Measurements from ENCODE around the gene NEU4. TPM values are rescaled to one million over a fixed set of nuclear protein-coding genes. Genes with fewer than 3 reads are reported as not detected.

NEU4 gene
- total and polyA plus RNA-seq, 2 donors (not counting 1 experiment from before 2014, with no cell fraction given): not detected

DNA sequence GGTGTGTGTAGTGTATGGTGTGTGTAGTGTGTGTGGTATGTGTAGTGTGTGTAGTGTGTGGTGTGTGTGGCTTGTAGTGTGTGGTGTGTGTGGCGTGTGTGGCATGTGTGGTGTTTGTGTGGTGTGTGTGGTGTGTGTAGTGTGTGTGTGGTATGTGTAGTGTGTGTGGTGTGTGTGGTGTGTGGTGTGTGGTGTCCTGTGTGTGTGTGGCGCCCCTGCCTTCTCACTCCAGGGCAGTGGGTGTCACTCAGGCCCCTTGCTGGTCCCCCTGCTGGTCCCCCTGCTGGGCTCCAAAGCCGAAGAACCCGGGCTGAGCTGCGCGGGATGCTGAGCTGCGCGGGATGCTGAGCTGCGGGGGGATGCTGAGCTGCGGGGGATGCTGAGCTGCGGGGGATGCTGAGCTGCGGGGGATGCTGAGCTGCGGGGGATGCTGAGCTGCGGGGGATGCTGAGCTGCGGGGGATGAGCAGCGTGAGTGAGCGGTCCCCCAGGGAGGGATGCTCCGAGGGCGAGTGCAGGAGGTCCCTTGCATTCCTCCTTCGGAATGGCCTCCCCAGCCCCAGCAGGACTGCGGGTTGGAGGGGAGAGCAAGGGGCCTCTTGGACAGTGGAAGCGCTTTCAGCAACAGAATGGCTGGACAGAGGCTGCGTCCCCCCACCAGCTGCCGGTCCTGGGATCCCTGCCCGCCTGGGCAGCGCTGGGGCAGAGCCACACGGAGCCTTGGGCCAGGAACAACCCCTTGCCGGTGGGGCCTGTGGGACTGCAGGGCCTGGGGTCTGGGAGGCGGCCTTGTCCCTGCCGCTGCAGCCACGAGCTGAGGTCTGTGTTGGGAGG is 57.2 kb downstream of the NEU4 start:
- H4K20me1 ChIP-seq (ENCODE audit: control insufficient read depth, extremely low read depth, insufficient read depth, low read length): no peaks in the 10 kb centered on the region
- peaks cover 29% of the 10 kb centered on the region for H3K27me3 ChIP-seq (ENCODE audit: control insufficient read depth, insufficient read depth, low read length)
- H2AFZ ChIP-seq (ENCODE audit: low read length): no peak overlapping the region
- no peak overlapping the region for H3K9ac ChIP-seq (ENCODE audit: insufficient read depth, low read length)
- no peaks in the 10 kb centered on the region for H3K9me3 ChIP-seq (ENCODE audit: control insufficient read depth, insufficient read depth, low read depth, low read length)
- no peak overlapping the region for H3K4me3 ChIP-seq (replicated peaks in 1 of 4; ENCODE audit: control extremely low read depth in 1 of 4, insufficient read depth in 1 of 4, low read depth in 3 of 4, low read length in 4 of 4)
- no peaks in the 10 kb centered on the region for H3K79me2 ChIP-seq (ENCODE audit: control insufficient read depth, insufficient read depth, low read length)
- no peaks in the 10 kb centered on the region for H3K36me3 ChIP-seq (ENCODE audit: control insufficient read depth, insufficient read depth, low read length)
- H3K27ac ChIP-seq (ENCODE audit: insufficient read depth, low read length): no peak overlapping the region
- DNase-seq (ENCODE audit: low read depth in 2 of 2): no peak
- TF ChIP-seq EZH2 (IDR thresholded peaks at IDR 0.05; ENCODE audit: low read length, missing control alignments): peak; percentile 38
- TF ChIP-seq, protein P1, sequence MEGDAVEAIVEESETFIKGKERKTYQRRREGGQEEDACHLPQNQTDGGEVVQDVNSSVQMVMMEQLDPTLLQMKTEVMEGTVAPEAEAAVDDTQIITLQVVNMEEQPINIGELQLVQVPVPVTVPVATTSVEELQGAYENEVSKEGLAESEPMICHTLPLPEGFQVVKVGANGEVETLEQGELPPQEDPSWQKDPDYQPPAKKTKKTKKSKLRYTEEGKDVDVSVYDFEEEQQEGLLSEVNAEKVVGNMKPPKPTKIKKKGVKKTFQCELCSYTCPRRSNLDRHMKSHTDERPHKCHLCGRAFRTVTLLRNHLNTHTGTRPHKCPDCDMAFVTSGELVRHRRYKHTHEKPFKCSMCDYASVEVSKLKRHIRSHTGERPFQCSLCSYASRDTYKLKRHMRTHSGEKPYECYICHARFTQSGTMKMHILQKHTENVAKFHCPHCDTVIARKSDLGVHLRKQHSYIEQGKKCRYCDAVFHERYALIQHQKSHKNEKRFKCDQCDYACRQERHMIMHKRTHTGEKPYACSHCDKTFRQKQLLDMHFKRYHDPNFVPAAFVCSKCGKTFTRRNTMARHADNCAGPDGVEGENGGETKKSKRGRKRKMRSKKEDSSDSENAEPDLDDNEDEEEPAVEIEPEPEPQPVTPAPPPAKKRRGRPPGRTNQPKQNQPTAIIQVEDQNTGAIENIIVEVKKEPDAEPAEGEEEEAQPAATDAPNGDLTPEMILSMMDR (conservative IDR thresholded peaks at IDR 0.05 in 1 of 2, IDR thresholded peaks at IDR 0.05 in 1 of 2; ENCODE audit: low read depth in 1 of 2, low read length in 2 of 2): no peak
- no peak overlapping the region for H3K4me2 ChIP-seq (ENCODE audit: extremely low read depth, insufficient read depth, low read length)
- no peaks in the 10 kb centered on the region for H3K4me1 ChIP-seq (ENCODE audit: control insufficient read depth, extremely low read depth, insufficient read depth, low read length)

Other genes with a start within 250 kb of the NEU4 start
- 40.6 and 47.7 TPM in 2 replicates for gene THAP4, start 172.0 kb upstream of the NEU4 start, total RNA-seq
- 19.3 and 27.7 TPM in 2 replicates for gene THAP4, start 172.0 kb upstream of the NEU4 start, polyA plus RNA-seq
- 30.0 and 45.1 TPM in 2 replicates for gene ATG4B, start 171.5 kb upstream of the NEU4 start, total RNA-seq
- 76.2 and 95.6 TPM in 2 replicates for gene ATG4B, start 171.5 kb upstream of the NEU4 start, polyA plus RNA-seq
- gene DTYMK, start 122.4 kb upstream of the NEU4 start, total RNA-seq: 15.2 and 25.3 TPM in 2 replicates
- gene DTYMK, start 122.4 kb upstream of the NEU4 start, polyA plus RNA-seq: 19.0 and 48.3 TPM in 2 replicates
- 27.4 and 30.0 TPM in 2 replicates for gene ING5, start 107.2 kb upstream of the NEU4 start, total RNA-seq
- 15.3 and 17.4 TPM in 2 replicates for gene ING5, start 107.2 kb upstream of the NEU4 start, polyA plus RNA-seq
- gene D2HGDH, start 74.6 kb upstream of the NEU4 start, total RNA-seq: 20.8 and 28.4 TPM in 2 replicates
- 4.8 and 5.7 TPM in 2 replicates for gene D2HGDH, start 74.6 kb upstream of the NEU4 start, polyA plus RNA-seq
- 0.17 TPM in 1 of 2 replicates, not detected in the other for gene GAL3ST2, start 32.4 kb upstream of the NEU4 start, total RNA-seq
- gene GAL3ST2, start 32.4 kb upstream of the NEU4 start, polyA plus RNA-seq: not detected in 2 replicates
- gene PDCD1, start 49.7 kb downstream of the NEU4 start, total RNA-seq: not detected in 2 replicates
- gene PDCD1, start 49.7 kb downstream of the NEU4 start, polyA plus RNA-seq: not detected in 2 replicates
- not detected in 2 replicates for gene RTP5, start 60.5 kb downstream of the NEU4 start, total RNA-seq
- gene RTP5, start 60.5 kb downstream of the NEU4 start, polyA plus RNA-seq: not detected in 2 replicates